ENCODE results near the gene SLC4A7. TPM values are rescaled to one million over a fixed set of nuclear protein-coding genes. Genes with fewer than 3 reads are reported as not detected.
"Not testable (repeated sequence)": the region's sequence is repeated elsewhere in the genome, so short reads cannot be mapped to it uniquely, and the experiment has no call there.

SLC4A7 gene
- 58.7 and 62.6 TPM in 2 replicates for total RNA-seq (2014; rRNA removed)
- 11.1 TPM for polyA plus RNA-seq (2012)

DNA sequence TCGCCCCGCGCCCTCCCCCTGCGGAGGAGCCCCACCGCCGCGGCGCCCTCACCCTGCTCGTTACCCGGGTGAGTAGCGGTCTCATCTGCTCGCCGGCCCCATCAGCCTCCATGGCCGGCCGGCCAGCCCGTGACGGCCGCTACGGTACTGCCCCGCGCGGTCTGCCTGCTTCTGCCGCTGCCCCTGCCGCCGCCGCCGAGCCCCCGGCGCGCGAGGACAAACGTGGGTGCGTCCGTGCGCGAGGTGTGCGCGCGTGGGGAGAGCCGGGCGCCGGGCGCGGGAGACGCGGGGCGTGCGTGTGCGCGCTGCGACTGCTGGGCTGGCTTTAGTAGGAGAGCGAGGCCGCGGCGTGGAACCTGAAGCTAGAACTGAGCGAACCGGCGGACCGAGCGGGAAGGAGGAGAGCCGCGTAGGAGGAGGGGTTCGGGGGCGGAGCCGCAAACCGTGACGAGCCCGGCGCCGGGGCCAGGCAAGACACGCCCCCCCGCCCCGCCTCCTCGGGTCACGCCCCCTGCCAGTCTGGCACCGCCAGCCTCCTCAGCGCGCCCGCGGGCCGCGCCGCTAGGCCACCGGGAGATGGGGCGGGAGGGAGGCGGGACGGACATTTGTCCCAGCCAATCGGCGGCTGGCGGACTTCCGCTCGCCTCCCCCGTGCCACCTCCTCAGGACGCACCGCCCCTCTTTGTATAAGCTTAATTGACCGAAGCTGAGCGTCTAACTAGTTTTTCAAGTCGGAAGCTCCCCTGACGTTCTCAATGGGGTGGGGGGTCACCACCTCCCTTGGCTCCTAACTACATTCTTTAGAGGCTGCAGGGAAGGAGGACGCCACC, at the start of gene SLC4A7:
Gene SLC4A7, minus strand, starts transcription at position 370 of the 830 bp plus-strand sequence. Its CDS starts 258 bp downstream, at position 112.
- DNase-seq (ENCODE audit: low read depth) = peak; percentile 93

DNA sequence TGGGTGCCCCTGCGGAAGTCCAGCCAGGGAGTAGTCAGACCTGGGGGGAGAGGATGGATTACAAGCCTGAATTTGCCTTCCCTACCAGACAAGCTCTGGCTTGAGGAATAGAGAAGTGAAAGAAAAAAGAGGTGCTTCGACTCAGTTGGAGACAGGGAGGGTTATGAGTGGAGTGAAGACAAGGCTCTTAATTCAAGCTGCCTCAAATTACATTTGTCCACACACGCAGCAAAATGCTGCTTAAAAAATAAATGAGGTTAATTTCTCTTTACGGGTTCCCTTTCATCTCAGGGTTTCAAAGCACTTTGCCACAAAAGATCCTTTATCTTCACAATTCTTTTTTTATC, 49.0 kb upstream of the SLC4A7 start:
- DNase-seq (ENCODE audit: low read depth) = peak; percentile 54

DNA sequence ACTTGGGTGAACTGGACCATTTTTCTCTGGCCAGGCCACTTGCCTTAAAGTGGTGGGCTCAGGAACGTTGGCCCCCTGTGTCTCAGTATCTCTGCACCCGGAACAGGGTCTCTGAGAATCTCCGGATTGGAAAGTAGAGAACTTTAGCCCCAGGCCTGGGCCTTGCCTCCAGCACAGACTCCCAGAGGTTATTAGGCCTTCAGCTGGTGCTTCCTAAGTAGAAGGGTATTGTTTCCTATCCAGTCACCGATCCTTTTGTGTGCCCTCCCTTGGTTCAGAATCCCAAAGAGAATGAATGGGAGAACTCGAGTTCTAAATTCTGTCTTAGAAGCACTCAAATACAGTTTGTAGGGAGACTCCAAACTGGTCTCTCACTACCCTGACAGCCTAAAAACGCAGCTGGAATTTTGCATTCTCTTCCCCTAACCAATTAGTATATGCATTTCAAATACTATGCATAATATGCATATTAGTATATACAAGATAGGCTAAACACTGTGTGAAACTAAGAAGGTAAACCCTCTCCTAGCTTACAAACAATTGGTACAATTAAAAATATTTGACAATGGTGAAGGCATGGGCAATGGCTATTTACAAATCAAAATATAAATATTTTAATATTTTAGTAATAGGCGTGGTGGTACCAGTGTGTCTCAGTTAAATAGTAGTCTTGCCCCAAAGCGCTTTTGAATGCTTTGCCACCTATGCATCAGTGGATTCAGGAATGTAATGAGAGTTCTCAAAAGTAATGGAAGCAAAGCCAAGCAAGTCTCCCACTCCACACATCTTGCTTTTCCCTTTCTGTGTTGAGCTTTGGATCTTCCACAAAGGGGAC, 48.5 kb upstream of the SLC4A7 start:
- no peak for DNase-seq (ENCODE audit: low read depth)

DNA sequence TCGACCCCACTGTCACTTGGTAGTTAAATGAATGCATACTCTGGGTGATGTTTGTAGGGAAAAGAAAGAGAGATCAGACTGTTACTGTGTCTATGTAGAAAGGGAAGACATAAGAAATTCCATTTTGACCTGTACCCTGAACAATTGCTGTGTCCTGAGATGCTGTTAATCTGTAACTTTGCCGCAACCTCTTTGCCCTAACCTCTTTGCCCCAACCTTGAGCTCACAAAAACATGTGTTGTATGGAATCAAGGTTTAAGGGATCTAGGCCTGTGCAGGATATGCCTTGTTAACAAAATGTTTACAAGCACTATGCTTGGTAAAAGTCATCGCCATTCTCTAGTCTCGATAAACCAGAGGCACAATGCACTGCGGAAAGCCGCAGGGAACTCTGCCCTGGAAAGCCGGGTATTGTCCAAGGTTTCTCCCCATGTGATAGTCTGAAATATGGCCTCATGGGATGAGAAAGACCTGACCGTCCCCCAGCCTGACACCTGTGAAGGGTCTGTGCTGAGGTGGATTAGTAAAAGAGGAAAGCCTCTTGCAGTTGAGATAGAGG, 47.1 kb upstream of the SLC4A7 start:
- DNase-seq (ENCODE audit: low read depth) = not testable (repeated sequence)

DNA sequence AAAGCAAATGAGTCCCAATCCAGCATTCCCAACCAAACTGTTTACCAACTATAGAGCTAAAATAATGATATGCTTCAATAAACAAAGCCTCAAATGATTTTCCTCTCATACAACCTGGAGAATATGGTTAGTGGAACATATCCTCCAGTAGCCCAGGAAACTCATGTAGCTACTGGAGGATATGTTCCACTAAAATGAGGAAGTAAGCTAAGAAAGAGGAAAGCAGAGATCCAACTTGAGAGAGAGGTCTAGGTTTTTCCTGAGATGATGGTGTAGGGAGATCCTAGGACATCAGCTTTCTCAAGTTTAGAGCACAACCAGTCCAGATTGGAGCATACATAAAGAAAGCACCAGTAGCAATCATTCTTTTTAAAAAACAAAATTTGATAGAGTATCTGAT, 44.6 kb upstream of the SLC4A7 start:
- no peak for DNase-seq (ENCODE audit: low read depth)

DNA sequence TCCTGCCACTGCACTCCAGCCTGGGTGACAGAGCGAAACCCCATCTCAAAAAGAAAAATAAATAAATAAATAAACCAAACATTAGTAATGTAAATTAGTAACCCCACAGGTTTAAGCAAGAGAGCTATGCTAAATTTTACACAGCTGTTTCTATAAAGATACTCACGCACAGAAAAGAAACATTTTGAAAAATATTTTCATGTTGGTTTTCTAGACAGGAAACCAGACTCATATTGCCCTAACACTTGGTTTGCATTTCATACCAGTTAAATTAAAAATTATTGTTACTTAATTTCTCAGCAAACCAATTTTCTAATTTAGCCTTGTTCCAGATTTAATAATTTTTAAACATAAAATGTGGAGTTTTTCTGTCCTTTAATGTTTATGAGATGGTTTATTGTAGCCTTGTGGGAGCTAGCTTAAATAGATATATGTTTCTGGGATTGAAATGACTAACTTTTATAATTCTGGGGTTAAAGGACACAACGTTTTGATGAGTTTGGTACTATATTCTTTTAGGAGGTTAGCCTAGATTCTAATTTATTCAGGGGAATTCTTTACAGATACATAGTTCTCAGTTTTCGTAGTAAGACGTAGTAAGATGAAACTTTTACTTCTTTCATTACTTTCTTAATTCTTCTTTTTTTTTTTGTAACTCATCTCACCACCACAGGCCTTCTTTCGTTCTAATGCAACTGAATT, 42.6 kb upstream of the SLC4A7 start:
- no peak for DNase-seq (ENCODE audit: low read depth)

GRCh38 chr3:27521872-27522265, 37.7 kb upstream of the SLC4A7 start:
- no peak for DNase-seq (ENCODE audit: low read depth)

DNA sequence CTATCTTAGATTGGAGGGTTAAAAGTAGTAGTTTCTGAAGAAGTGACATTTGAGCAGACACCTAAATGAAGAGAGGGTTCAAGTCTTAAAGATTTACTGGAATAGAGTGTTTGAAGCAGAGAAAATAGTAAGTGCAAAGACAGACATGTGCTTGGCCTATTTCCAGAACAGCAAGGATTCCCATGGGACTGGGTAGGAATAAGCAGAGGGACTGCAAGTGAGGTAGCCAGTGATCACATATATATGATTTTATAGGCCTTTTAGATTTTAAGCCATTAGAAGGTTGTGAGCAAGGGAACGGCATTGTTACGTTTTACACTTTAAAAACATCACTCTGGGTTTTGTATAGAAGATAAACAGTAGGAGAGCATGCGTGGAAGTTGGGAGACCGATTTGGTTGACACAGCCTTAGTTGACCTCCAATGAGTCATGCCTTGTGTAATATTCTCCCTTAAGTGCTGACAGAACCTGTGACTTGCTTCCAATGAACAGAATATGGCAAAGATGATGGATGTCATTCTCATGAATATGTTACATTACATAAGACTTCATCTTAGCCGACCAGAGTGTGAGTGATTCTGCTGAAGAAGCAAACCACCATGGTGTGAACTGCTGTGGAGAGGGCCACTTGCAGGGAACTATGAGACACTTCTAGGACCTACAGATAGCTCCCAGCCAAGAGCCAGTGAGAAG, 37.1 kb upstream of the SLC4A7 start:
- peak; percentile 95 for DNase-seq (ENCODE audit: low read depth)

DNA sequence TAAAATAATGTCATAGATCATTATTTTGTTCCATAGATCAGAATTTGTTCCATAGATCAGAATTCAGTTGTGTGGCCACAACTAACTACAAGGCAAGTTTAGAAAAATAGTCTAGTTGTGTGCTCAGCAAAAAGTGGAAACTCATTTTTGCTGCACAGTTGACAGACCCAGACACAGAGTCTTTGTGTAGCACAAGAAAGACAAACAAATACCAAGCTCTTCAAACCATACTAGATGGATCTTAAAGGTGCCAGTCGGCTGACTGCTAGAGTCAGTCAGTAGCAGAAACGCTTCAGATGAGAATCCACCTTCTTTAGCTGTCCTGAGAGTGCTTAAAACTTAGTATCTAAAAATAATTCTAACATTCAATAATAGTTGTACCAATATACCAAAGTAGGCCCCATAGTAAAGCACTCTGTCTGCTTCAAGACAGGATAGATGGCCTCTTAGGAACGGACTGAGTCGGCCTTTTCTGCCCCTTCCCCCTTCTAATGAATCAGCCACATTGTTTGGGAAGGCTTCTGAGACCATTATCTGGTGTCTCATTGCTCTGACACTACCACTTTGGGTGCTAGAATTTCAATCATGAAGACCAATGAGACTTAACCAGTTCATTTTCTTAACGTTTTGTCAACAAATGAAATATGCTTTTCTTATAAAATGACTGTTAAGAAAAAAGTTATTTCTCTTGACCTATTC, 27.7 kb upstream of the SLC4A7 start:
- DNase-seq (ENCODE audit: low read depth) = no peak

- no peak for DNase-seq (ENCODE audit: low read depth)
These were observed 25.2 kb upstream of the SLC4A7 start for GRCh38 chr3:27509376-27509775.

DNA sequence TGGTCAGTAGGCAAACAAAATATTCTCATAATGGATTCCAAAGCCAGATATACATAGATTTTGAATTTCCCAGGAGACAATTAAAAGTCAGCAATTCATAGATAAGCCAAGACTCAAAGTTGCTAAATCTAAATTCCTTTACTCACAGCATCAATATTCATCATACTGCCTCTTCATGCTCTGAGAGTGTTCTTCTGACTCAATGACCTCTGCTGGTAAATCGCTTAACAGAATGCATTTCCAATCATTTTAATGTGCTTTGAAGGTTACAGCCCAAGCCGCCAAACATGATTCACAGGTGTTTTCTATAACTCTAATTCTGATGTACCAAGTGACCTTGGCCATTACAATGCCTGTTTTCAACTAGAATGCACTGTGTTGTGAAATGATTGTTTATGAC, 24.2 kb upstream of the SLC4A7 start:
- DNase-seq (ENCODE audit: low read depth) = no peak

DNA sequence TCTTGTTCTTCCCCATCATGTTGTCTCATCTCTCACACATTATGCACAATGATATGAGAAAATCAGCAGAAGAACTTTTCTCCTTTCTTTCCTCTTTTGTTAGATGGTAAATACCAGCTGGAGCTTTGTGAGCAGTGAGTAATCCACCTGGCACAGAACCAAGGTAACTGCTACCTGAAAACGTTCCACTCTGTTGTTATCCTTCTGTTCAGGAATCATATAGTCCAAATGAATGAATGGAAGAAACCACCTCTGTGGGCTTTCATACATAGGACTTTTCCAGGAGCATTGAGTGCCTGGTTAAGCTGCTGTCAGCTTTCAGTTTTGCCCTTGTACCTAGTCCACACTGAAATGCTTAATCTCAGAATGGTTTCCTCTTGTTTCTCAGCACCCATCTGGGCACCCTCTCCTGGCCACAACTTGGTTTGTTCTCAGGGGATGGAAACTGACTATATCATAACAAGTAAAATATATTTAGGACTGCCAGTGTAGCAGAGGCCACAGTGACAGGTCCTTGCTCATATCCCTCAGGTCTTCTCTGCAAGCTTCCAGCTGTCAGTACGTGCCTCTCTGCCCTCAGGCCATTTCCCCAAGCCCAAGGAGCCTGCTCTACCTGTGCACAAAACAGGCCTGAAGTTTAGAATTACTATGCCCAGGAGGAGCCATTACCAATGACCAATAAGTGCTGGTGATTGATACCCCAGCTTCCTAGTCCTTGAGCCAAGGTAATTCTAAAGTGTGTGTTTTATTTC, 23.5 kb upstream of the SLC4A7 start:
- DNase-seq (ENCODE audit: low read depth) = no peak

- DNase-seq (ENCODE audit: low read depth) = no peak
These were observed 22.9 kb upstream of the SLC4A7 start for GRCh38 chr3:27507111-27507510.

- no peak for DNase-seq (ENCODE audit: low read depth)
These were observed 20.6 kb upstream of the SLC4A7 start for GRCh38 chr3:27504749-27505148.

DNA sequence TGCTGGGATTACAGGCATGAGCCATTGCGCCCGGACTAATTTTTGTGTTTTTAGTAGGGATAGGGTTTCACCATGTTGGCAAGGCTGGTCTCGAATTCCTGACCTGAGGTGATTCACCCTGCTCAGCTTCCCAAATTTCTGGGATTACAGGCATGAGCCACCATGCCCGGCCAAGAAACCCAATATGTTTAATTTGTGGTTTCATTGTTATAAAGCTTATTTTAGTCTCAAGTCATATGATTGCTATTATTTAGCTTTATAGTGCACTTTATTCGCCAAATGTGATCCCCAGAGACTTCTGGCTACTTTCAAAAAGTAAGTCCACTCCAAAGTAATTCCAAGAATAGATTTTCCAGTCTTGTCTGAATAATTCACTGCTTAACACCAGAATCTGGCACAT, 19.3 kb upstream of the SLC4A7 start:
- DNase-seq (ENCODE audit: low read depth) = peak; percentile 98

DNA sequence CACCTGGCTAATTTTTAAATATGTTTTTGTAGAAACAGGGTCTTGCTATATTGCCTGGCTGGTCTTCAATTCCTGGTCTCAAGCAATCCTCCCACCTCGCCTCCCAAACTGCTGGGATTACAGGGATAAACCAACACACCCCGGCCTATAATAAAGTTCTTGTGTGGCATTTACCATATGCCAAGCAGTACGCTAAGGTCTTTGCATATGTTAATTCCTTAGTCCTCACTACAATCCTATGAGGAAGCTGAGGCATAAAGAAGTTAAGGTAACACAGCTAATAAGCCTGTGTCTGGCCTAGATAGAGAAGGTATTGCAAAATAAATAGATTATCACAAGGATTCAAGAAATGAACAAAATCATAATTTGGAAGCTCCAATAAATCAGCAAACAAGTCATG, 17.6 kb upstream of the SLC4A7 start:
- no peak for DNase-seq (ENCODE audit: low read depth)

DNA sequence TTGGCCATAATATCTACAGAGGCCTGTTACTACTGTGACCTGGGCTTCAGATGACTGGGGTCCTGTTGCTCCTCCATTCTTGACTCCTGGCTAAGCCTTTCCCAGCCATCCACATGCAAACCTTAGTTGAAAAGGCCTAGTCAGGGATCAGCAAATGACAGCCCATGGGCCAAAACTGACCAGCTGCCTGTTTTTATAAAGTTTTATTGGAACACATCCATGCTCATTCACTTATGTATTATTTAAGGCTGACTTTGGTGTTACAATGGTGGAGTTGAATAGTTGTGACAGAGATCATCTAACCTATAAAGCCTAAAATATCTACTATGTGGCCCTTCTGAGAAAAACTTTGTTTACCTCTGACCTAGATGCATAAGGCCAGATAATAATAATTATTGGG, 16.8 kb upstream of the SLC4A7 start:
- no peak for DNase-seq (ENCODE audit: low read depth)

DNA sequence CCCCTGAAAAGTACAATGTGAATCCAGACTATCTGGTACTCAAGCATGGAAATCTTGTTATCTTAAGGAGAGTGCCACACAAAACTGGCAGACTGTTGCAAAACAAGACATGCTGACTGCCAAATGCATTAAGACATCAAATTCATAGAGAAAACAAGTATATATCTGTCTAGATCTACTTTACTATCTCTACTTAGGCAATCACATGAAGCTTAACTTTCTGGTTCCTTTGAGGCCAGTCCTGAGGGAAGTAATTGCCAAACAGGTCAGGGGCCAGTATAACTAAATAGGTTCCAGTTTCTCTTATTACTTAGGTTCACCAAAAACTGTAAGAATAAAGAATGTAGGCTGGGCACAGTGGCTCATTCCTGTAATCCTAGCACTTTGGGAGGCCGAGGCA, 15.9 kb upstream of the SLC4A7 start:
- DNase-seq (ENCODE audit: low read depth) = no peak

DNA sequence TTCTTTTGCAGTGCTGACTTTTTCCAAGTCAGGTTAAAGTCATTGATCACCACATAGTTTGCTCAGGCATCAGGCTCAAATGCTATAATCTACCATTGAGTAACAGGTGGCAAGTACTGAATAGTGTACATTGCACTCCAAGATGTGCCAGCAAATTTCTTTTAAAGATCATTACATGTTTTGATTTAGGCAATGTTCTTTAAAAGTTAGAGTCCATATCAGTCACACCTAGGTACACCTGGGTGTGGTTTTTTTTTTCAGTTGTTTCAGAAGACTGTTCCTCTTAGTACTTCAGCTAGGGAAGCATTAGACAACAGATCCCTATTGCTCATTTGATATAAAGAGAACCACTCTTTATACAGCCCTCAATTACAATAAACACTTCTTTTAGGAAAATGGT, 10.6 kb upstream of the SLC4A7 start:
- no peak for DNase-seq (ENCODE audit: low read depth)

GRCh38 chr3:27488821-27489220, 4.6 kb upstream of the SLC4A7 start:
- DNase-seq (ENCODE audit: low read depth) = no peak
